ENCODE measurements around the gene TSNAX. TPM values are rescaled to one million over a fixed set of nuclear protein-coding genes. Genes with fewer than 3 reads are reported as not detected.

The TSNAX gene
- total and polyA plus RNA-seq, 2 of the 8 experiments (the other 6 are each of a cell fraction or from before 2014, with no cell fraction given), result 7.7 to 34.0 TPM

- Histone ChIP-seq H2BK20ac (ENCODE audit: low read length) (no peak overlapping the region), H3K4me2 (ENCODE audit: insufficient read depth in 1 of 2, low read depth in 2 of 2, low read length in 2 of 2) (no peak overlapping the region), H3K9ac (replicated peaks in 1 of 4; ENCODE audit: extremely low read depth in 1 of 4, low read depth in 3 of 4, low read length in 3 of 4) (no peak overlapping the region), H2BK120ac (replicated peaks; ENCODE audit: low read depth, low read length) (no peak overlapping the region), H2AK5ac (ENCODE audit: low read depth, low read length) (no peak overlapping the region), H4K20me1 (replicated peaks in 1 of 2; ENCODE audit: control insufficient read depth in 1 of 2, insufficient read depth in 2 of 2, low read length in 2 of 2) (no peaks in the 10 kb centered on the region), H2BK15ac (ENCODE audit: low read length) (no peak overlapping the region), H3K9me3 (ENCODE audit: insufficient read depth in 2 of 2, low read depth in 1 of 2, low read length in 1 of 2) (no peaks in the 10 kb centered on the region), H3K56ac (replicated peaks; ENCODE audit: insufficient read length, low read depth, low read length) (no peak overlapping the region), H2BK12ac (ENCODE audit: low read depth, low read length) (no peak overlapping the region), H4K91ac (replicated peaks; ENCODE audit: insufficient read length, low read length) (no peak overlapping the region), H4K5ac (ENCODE audit: insufficient read length, low read depth, low read length) (no peak overlapping the region), H3K27ac (ENCODE audit: low read depth, low read length) (no peak overlapping the region), H3K14ac (ENCODE audit: insufficient read length) (no peak overlapping the region), H3K79me1 (ENCODE audit: low read depth, low read length) (no peaks in the 10 kb centered on the region), H3K4me1 (replicated peaks in 1 of 4; ENCODE audit: control insufficient read depth in 3 of 4, insufficient read depth in 4 of 4, low read length in 3 of 4) (peaks cover 2 to 21% (median 19%) of the 10 kb centered on the region in 4 experiments; a peak in 6 of 7 replicates), H4K8ac (ENCODE audit: extremely low read depth, insufficient read depth, low read length) (no peak overlapping the region), H3K23ac (ENCODE audit: insufficient read length) (no peak overlapping the region), H3K27me3 (replicated peaks in 1 of 4; ENCODE audit: control insufficient read depth in 3 of 4, extremely low read depth in 1 of 4, insufficient read depth in 3 of 4, low read length in 3 of 4) (no peaks in the 10 kb centered on the region; a peak in 1 of 7 replicates), H3K4ac (replicated peaks; ENCODE audit: insufficient read length, low read depth, low read length) (no peak overlapping the region), H3K79me2 (ENCODE audit: control insufficient read depth in 1 of 2, insufficient read depth in 2 of 2, low read length in 2 of 2) (no peaks in the 10 kb centered on the region), H3K36me3 (ENCODE audit: control insufficient read depth in 2 of 4, insufficient read depth in 4 of 4, low read length in 3 of 4) (no peaks in the 10 kb centered on the region), H3K18ac (ENCODE audit: extremely low read depth, low read length) (no peak overlapping the region), H2AFZ (ENCODE audit: low read length) (no peak overlapping the region), H3K4me3 (ENCODE audit: extremely low read depth in 1 of 4, insufficient read depth in 2 of 4, low read depth in 3 of 4, low read length in 4 of 4) (no peak overlapping the region), H2BK5ac (ENCODE audit: low read depth, low read length) (no peak overlapping the region), H3K23me2 (ENCODE audit: low read depth, low read length) (peaks cover 4% of the 10 kb centered on the region; the same call in 1 of the 2 replicates)
- ChIA-PET CTCF (ENCODE audit: partially characterized antibody) (no interaction called here), POLR2A (ENCODE audit: partially characterized antibody) (no interaction called here)
- FAIRE-seq, result no peak
- 89% methylated on average over 2 of the region's 2 CpGs; no CpG with 5 or more reads in 1 of the 2 experiments for WGBS, 2 experiments (ENCODE audit: extremely low coverage in 1 of 2, insufficient coverage in 1 of 2, insufficient read length in 1 of 2, insufficient replicate concordance in 2 of 2, low coverage in 1 of 2, low lambda C conversion rate in 2 of 2, missing lambda C conversion rate in 1 of 2)
- no peak for TF ChIP-seq RFX5 (IDR thresholded peaks at IDR 0.05; ENCODE audit: borderline replicate concordance, low read depth, low read length)
- no peak for TF ChIP-seq HDAC6 (IDR thresholded peaks at IDR 0.05; ENCODE audit: low read depth, low read length)
- TF ChIP-seq RBBP5 (IDR thresholded peaks at IDR 0.05; ENCODE audit: borderline replicate concordance, low read depth, low read length), result no peak
- TF ChIP-seq PHF8 (conservative IDR thresholded peaks at IDR 0.05; ENCODE audit: low read depth, low read length), result no peak
- TF ChIP-seq TBP (IDR thresholded peaks at IDR 0.05; ENCODE audit: low read depth, low read length), result no peak
- TF ChIP-seq TAF7 (optimal IDR thresholded peaks at IDR 0.05; ENCODE audit: borderline replicate concordance, low read depth, low read length), result no peak
- TF ChIP-seq USF2 (IDR thresholded peaks at IDR 0.05; ENCODE audit: low read length), result no peak
- DNase-seq (ENCODE audit: low read depth in 1 of 2, low spot score in 2 of 2), result no peak
Observed at GRCh38 chr1:231522931-231523642, 5.4 kb upstream of the TSNAX start.
